Hepatocyte (in vitro differentiated cells): ENCODE measurements around the gene S100A2. TPM values are rescaled to one million over a fixed set of nuclear protein-coding genes. Genes with fewer than 3 reads are reported as not detected.

Experiments
- DNase-seq: peaks from one replicate; pipeline ENCODE4 v3.0.0-alpha.2; 2016; ENCODE audit warnings: low spot score
- H2AFZ ChIP-seq: fragments of 200-600 bp; sonication (generic); 2 replicates; pipeline ENCODE4 v1.6.0; 2016; ENCODE audit warnings: antibody characterized with exemption, mild to moderate bottlenecking
- H3K27ac ChIP-seq: fragments of 200-600 bp; sonication (generic); 2 replicates; pipeline ENCODE4 v1.5.1; 2016; ENCODE audit warnings: mild to moderate bottlenecking
- H3K27me3 ChIP-seq: fragments of 200-600 bp; sonication (generic); 2 replicates; pipeline ENCODE4 v1.6.1; 2016
- H3K36me3 ChIP-seq: fragments of 200-600 bp; sonication (generic); replicated peaks from 2 replicates; pipeline ENCODE4 v1.5.1; 2016; ENCODE audit warnings: low read depth; ENCODE audit not compliant: insufficient read depth
- H3K4me1 ChIP-seq: fragments of 200-600 bp; sonication (generic); 2 replicates; pipeline ENCODE4 v1.5.1; 2016; ENCODE audit warnings: mild to moderate bottlenecking, moderate library complexity; ENCODE audit not compliant: insufficient read depth
- H3K4me2 ChIP-seq: fragments of 200-600 bp; sonication (generic); 2 replicates; pipeline ENCODE4 v1.6.0; 2016
- H3K4me3 ChIP-seq: fragments of 200-600 bp; sonication (generic); 2 replicates; pipeline ENCODE4 v1.5.1; 2016; ENCODE audit warnings: mild to moderate bottlenecking
- H3K79me2 ChIP-seq: fragments of 200-600 bp; sonication (generic); 2 replicates; pipeline ENCODE4 v1.6.0; 2017; ENCODE audit warnings: mild to moderate bottlenecking
- H3K9me2 ChIP-seq: fragments of 200-600 bp; sonication (generic); replicated peaks from 2 replicates; pipeline ENCODE4 v1.6.0; 2017; ENCODE audit warnings: mild to moderate bottlenecking; ENCODE audit not compliant: insufficient read depth
- H3K9me3 ChIP-seq: fragments of 200-600 bp; sonication (generic); 2 replicates; pipeline ENCODE4 v1.5.1; 2016; ENCODE audit warnings: low read depth, mild to moderate bottlenecking
- H4K20me1 ChIP-seq: fragments of 200-600 bp; sonication (generic); 2 replicates; pipeline ENCODE4 v1.6.0; 2016; ENCODE audit warnings: mild to moderate bottlenecking; ENCODE audit not compliant: insufficient read depth, poor library complexity, severe bottlenecking
- CTCF ChIP-seq: fragments of 200-600 bp; sonication (generic); IDR thresholded peaks from 2 replicates; pipeline ENCODE4 v1.5.1; 2016; ENCODE audit warnings: antibody characterized with exemption, mild to moderate bottlenecking; ENCODE audit not compliant: poor library complexity
- EZH2 ChIP-seq: fragments of 200-600 bp; sonication (generic); IDR thresholded peaks from 2 replicates; pipeline ENCODE4 v1.6.1; 2016; ENCODE audit warnings: antibody characterized with exemption, mild to moderate bottlenecking, borderline replicate concordance
- EZH2phosphoT487 ChIP-seq: fragments of 200-600 bp; sonication (generic); IDR thresholded peaks from one replicate; pipeline ENCODE4 v1.6.1; 2018; ENCODE audit warnings: antibody characterized with exemption, mild to moderate bottlenecking, low read depth, moderate library complexity; ENCODE audit not compliant: unreplicated experiment, severe bottlenecking
- WGBS: methylation state at CpG from one replicate; pipeline ENCODE4 v1.1.6; 2016; ENCODE audit warnings: low lambda C conversion rate; ENCODE audit errors: missing lambda C conversion rate; 5-methylcytosine and 5-hydroxymethylcytosine counted together
- polyA plus RNA-seq: library from polyadenylated mRNA; unstranded; fragments of >200 nt; fragmentation: Nextera tagmentation; extraction: Ambion mirVana; gene quantifications from 2 replicates; pipeline ENCODE4 v1.2.1, GENCODE V29; 2016
- total RNA-seq: library from RNA; depleted of rRNA; stranded (reverse); fragments of >200 nt; gene quantifications from 2 replicates; pipeline ENCODE4 v1.2.3, GENCODE V29; 2014

The S100A2 gene
- total and polyA plus RNA-seq, 2 experiments from 2014 or later, result 4.2 to 6.9 TPM

GRCh38 chr1:153614189-153614900 lies 48.7 kb upstream of the S100A2 start:
- Histone ChIP-seq H3K79me2 (peaks cover 32% of the 10 kb centered on the region), H3K9me3 (no peaks in the 10 kb centered on the region), H4K20me1 (no peaks in the 10 kb centered on the region), H3K4me2 (peak overlapping the region; percentile 76), H3K27me3 (no peaks in the 10 kb centered on the region), H3K4me1 (peaks cover 45% of the 10 kb centered on the region), H3K27ac (peak overlapping the region; percentile 90), H2AFZ (no peak overlapping the region), H3K9me2 (no peaks in the 10 kb centered on the region), H3K36me3 (no peaks in the 10 kb centered on the region), H3K4me3 (no peak overlapping the region)
- no peak for DNase-seq
- WGBS, result 79% methylated on average over 2 of the region's 2 CpGs
- TF ChIP-seq EZH2 (no peak), EZH2phosphoT487 (no peak)

GRCh38 chr1:153613406-153613805 lies 47.8 kb upstream of the S100A2 start:
- TF ChIP-seq EZH2 (no peak), CTCF (no peak), EZH2phosphoT487 (no peak)
- Histone ChIP-seq H2AFZ (peak overlapping the region; percentile 43), H3K4me1 (peaks cover 52% of the 10 kb centered on the region), H3K9me2 (no peaks in the 10 kb centered on the region), H3K9me3 (no peaks in the 10 kb centered on the region), H3K4me2 (peak overlapping the region; percentile 76), H3K36me3 (no peaks in the 10 kb centered on the region), H3K27me3 (no peaks in the 10 kb centered on the region), H3K27ac (peak overlapping the region; percentile 90), H3K79me2 (peaks cover 33% of the 10 kb centered on the region), H4K20me1 (no peaks in the 10 kb centered on the region), H3K4me3 (no peak overlapping the region)
- DNase-seq, result no peak
- 74% methylated on average over 5 of the region's 5 CpGs for WGBS

- Histone ChIP-seq H3K4me2 (peak within 1 kb of the TSS; percentile 76), H4K20me1 (no peaks in the 10 kb centered on the region), H2AFZ (peak within 1 kb of the TSS; percentile 43), H3K4me1 (peaks cover 55% of the 10 kb centered on the region), H3K79me2 (peaks cover 34% of the 10 kb centered on the region), H3K9me2 (no peaks in the 10 kb centered on the region), H3K27me3 (no peaks in the 10 kb centered on the region), H3K27ac (peak within 1 kb of the TSS; percentile 90), H3K36me3 (no peaks in the 10 kb centered on the region), H3K4me3 (peak within 1 kb of the TSS; percentile 10), H3K9me3 (no peaks in the 10 kb centered on the region)
- 19% methylated on average over 9 of the region's 9 CpGs for WGBS
- no peak for TF ChIP-seq EZH2phosphoT487
- no peak for TF ChIP-seq CTCF
- TF ChIP-seq EZH2, result no peak
- DNase-seq, result peak; percentile 82
Measured at GRCh38 chr1:153612755-153613331, 47.2 kb upstream of the S100A2 start, which contains the start of gene S100A16. TSS of gene S100A16 (minus strand) at chr1:153613137. CDS start at chr1:153608151, 4,986 bp downstream.

GRCh38 chr1:153612111-153612754 lies 46.6 kb upstream of the S100A2 start:
- Histone ChIP-seq H4K20me1 (no peaks in the 10 kb centered on the region), H3K9me2 (no peaks in the 10 kb centered on the region), H3K27me3 (no peaks in the 10 kb centered on the region), H3K4me2 (peak overlapping the region; percentile 76), H3K36me3 (no peaks in the 10 kb centered on the region), H3K4me3 (peak overlapping the region; percentile 10), H3K27ac (peak overlapping the region; percentile 90), H3K4me1 (peaks cover 50% of the 10 kb centered on the region), H3K9me3 (no peaks in the 10 kb centered on the region), H3K79me2 (peaks cover 34% of the 10 kb centered on the region), H2AFZ (peak overlapping the region; percentile 43)
- WGBS, result 40% methylated on average over 11 of the region's 11 CpGs
- DNase-seq, result no peak
- TF ChIP-seq EZH2phosphoT487, result no peak
- no peak for TF ChIP-seq CTCF
- TF ChIP-seq EZH2, result no peak
